ENCODE data around the gene FGF22.

The FGF22 gene

GRCh38 chr19:687569-688166 lies 48.0 kb downstream of the FGF22 start:
- TF ChIP-seq POLR2AphosphoS5 (IDR thresholded peaks at IDR 0.05; ENCODE audit: low read depth, low read length) = no peak
- no peak for TF ChIP-seq SIN3A (IDR thresholded peaks at IDR 0.05; ENCODE audit: borderline replicate concordance, insufficient read depth, low read length)
- no peak for TF ChIP-seq FOXP2 (optimal IDR thresholded peaks at IDR 0.05; ENCODE audit: borderline replicate concordance, extremely low read depth, extremely low read length, insufficient read depth)
- no peak for TF ChIP-seq TAF1 (IDR thresholded peaks at IDR 0.05; ENCODE audit: borderline replicate concordance, insufficient read depth, low read length)
- TF ChIP-seq REST (IDR thresholded peaks at IDR 0.05; ENCODE audit: insufficient read depth in 1 of 2, low read depth in 2 of 2, low read length in 2 of 2) = no peak

- TF ChIP-seq TAF1 (IDR thresholded peaks at IDR 0.05; ENCODE audit: borderline replicate concordance, insufficient read depth, low read length) (no peak), SIN3A (IDR thresholded peaks at IDR 0.05; ENCODE audit: borderline replicate concordance, insufficient read depth, low read length) (no peak), POLR2AphosphoS5 (IDR thresholded peaks at IDR 0.05; ENCODE audit: low read depth, low read length) (no peak)
These were observed 48.5 kb downstream of the FGF22 start for GRCh38 chr19:688214-688613.

- TF ChIP-seq SIN3A (IDR thresholded peaks at IDR 0.05; ENCODE audit: borderline replicate concordance, insufficient read depth, low read length) = no peak
- TF ChIP-seq POLR2AphosphoS5 (IDR thresholded peaks at IDR 0.05; ENCODE audit: low read depth, low read length) = no peak
- TF ChIP-seq REST (IDR thresholded peaks at IDR 0.05; ENCODE audit: insufficient read depth in 1 of 2, low read depth in 2 of 2, low read length in 2 of 2) = no peak
- no peak for TF ChIP-seq FOXP2 (optimal IDR thresholded peaks at IDR 0.05; ENCODE audit: borderline replicate concordance, extremely low read depth, extremely low read length, insufficient read depth)
- no peak for TF ChIP-seq TAF1 (IDR thresholded peaks at IDR 0.05; ENCODE audit: borderline replicate concordance, insufficient read depth, low read length)
These were observed 49.3 kb downstream of the FGF22 start for GRCh38 chr19:688992-689391.

- TF ChIP-seq SIN3A (IDR thresholded peaks at IDR 0.05; ENCODE audit: borderline replicate concordance, insufficient read depth, low read length) = no peak
- no peak for TF ChIP-seq POLR2AphosphoS5 (IDR thresholded peaks at IDR 0.05; ENCODE audit: low read depth, low read length)
- TF ChIP-seq TAF1 (IDR thresholded peaks at IDR 0.05; ENCODE audit: borderline replicate concordance, insufficient read depth, low read length) = no peak
- no peak for TF ChIP-seq FOXP2 (optimal IDR thresholded peaks at IDR 0.05; ENCODE audit: borderline replicate concordance, extremely low read depth, extremely low read length, insufficient read depth)
- TF ChIP-seq REST (IDR thresholded peaks at IDR 0.05; ENCODE audit: insufficient read depth in 1 of 2, low read depth in 2 of 2, low read length in 2 of 2) = no peak
These were observed 50.5 kb downstream of the FGF22 start for GRCh38 chr19:690203-690602.
